Cardiac muscle cell (in vitro differentiated cells and primary cell): ENCODE measurements around the gene KRTAP10-5. TPM values are rescaled to one million over a fixed set of nuclear protein-coding genes. Genes with fewer than 3 reads are reported as not detected.
"Not testable (repeated sequence)": the region's sequence is repeated elsewhere in the genome, so short reads cannot be mapped to it uniquely, and the experiment has no call there.

Source experiments
- DNase-seq, 2 donors: peaks; one replicate each; pipeline versions ENCODE4 v3.0.0 to v3.0.0-alpha.2; 2010 to 2017; ENCODE audit warnings: low read depth in 1 of 2, low spot score in 1 of 2
- H3K27ac ChIP-seq: fragments of 200-600 bp; sonication (generic); 2 replicates; pipeline ENCODE4 v1.5.1; 2016
- H3K27me3 ChIP-seq: fragments of 200-600 bp; sonication (generic); 2 replicates; pipeline ENCODE4 v1.6.0; 2016; ENCODE audit warnings: control low read depth
- H3K36me3 ChIP-seq: fragments of 200-600 bp; sonication (generic); 2 replicates; pipeline ENCODE4 v1.5.1; 2016; ENCODE audit warnings: control low read depth
- H3K4me1 ChIP-seq: fragments of 200-600 bp; sonication (generic); 2 replicates; pipeline ENCODE4 v1.8.1; 2017; ENCODE audit warnings: low read depth, mild to moderate bottlenecking, mixed run types
- H3K4me3 ChIP-seq: fragments of 200-600 bp; sonication (generic); 2 replicates; pipeline ENCODE4 v1.5.1; 2016; ENCODE audit warnings: mild to moderate bottlenecking
- H3K9me3 ChIP-seq: fragments of 200-600 bp; sonication (generic); 2 replicates; pipeline ENCODE4 v1.5.1; 2017; ENCODE audit warnings: low read depth, mild to moderate bottlenecking, control low read depth
- polyA plus RNA-seq: library from polyadenylated mRNA; unstranded; fragments of >200 nt; fragmentation: Nextera tagmentation; extraction: Ambion mirVana; gene quantifications from 2 replicates; pipeline ENCODE4 v1.2.1, GENCODE V29; 2016
- total RNA-seq: library from RNA; depleted of rRNA; stranded (reverse); fragments of >200 nt; gene quantifications from 2 replicates; pipeline ENCODE4 v1.2.3, GENCODE V29; 2016
- TF ChIP-seq, protein P1 (sequence below): IDR thresholded peaks from 2 replicates; pipeline ENCODE4 v1.5.1; 2012; ENCODE audit warnings: low read depth, mild to moderate bottlenecking, low read length

KRTAP10-5 gene
- total and polyA plus RNA-seq, 2 experiments from 2014 or later, result not detected

DNA sequence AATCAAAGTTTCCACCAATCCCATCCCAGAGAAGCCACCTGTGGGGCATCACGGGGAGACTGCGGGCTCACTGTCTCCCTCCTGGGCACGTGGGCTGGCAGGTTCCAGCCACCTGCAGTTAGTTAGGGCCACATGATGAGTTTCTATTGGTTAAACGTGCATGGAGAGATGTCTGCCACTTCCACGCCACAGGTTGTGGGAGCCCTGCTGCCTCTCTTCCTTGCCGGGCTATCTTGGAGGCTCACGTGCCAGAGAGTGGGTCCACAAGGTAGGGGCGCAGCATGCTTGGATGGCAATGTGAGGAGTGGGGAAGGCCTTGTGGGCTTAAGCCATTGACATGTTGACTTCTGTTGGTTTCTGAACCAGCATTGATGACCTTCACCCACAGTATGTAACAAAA, 23.5 kb upstream of the KRTAP10-5 start:
- no peaks in the 10 kb centered on the region for H3K4me1 ChIP-seq
- DNase-seq, result no peak
- TF ChIP-seq, protein P1, sequence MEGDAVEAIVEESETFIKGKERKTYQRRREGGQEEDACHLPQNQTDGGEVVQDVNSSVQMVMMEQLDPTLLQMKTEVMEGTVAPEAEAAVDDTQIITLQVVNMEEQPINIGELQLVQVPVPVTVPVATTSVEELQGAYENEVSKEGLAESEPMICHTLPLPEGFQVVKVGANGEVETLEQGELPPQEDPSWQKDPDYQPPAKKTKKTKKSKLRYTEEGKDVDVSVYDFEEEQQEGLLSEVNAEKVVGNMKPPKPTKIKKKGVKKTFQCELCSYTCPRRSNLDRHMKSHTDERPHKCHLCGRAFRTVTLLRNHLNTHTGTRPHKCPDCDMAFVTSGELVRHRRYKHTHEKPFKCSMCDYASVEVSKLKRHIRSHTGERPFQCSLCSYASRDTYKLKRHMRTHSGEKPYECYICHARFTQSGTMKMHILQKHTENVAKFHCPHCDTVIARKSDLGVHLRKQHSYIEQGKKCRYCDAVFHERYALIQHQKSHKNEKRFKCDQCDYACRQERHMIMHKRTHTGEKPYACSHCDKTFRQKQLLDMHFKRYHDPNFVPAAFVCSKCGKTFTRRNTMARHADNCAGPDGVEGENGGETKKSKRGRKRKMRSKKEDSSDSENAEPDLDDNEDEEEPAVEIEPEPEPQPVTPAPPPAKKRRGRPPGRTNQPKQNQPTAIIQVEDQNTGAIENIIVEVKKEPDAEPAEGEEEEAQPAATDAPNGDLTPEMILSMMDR, result no peak

DNA sequence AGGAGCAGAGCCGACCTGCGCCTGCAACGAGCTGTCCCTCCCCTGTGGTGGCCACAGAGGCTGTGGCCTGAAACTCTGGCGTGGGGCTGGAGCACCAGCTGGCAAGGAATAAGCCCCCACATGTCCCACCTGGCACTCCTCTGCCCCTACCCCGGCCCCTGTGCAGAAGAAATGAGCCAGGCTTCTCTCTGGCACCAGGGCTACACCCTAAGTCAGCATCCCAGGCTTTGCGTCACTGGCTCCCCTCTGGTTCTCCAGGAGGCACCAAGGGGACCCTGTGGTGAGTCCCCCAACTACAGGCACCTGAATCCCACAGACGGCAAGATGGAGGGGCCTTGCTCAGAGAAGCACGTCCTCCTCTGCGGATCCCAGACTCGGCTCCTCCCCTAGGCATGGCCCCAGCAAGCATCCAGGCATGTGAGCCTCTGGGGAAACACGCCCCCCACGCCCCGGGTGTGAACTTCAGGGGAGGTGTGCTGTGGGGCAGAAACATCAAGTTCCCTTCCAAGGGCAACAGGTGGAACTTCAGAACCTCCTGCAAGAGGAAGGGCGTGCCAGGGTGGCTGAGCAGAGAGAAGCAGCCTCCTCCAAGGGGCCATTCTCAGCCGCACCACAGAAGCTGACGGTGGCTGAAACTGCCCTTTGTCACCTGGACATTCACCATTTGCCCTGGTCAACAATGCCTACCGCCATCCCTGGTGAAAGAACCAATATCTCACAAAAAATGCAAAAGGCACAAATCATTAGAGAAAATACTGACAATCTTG, 22.9 kb upstream of the KRTAP10-5 start:
- no peaks in the 10 kb centered on the region for H3K27me3 ChIP-seq
- no peak overlapping the region for H3K27ac ChIP-seq
- TF ChIP-seq, protein P1, result no peak
- H3K4me3 ChIP-seq, result no peak overlapping the region
- no peaks in the 10 kb centered on the region for H3K36me3 ChIP-seq
- DNase-seq, result no peak
- H3K9me3 ChIP-seq, result no peaks in the 10 kb centered on the region
- no peaks in the 10 kb centered on the region for H3K4me1 ChIP-seq

More for the DNA sequence above, 23.5 kb upstream of the KRTAP10-5 start:
- H3K36me3 ChIP-seq, result no peaks in the 10 kb centered on the region
- no peaks in the 10 kb centered on the region for H3K9me3 ChIP-seq
- no peak overlapping the region for H3K27ac ChIP-seq
- no peak overlapping the region for H3K4me3 ChIP-seq
- H3K27me3 ChIP-seq, result no peaks in the 10 kb centered on the region

DNA sequence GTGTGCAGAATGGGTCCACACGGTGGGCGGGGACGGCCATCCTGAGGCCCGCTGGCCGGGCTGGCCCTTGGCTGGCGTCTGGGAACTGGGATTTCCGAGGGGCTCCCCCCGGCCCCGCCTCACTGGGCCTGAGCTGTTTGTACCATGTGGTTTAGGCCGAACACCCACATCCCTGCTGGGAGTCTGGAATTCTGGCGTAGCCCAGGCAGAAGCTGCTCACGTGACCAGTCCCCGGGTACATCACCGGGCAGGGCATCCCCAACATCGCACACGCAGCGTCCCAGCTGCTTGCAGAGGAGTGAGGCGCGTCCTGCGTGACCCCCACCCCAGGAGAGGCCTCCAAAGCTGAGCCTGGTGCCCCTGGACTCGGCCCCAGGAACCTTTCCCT, 22.1 kb upstream of the KRTAP10-5 start:
- Histone ChIP-seq H3K4me1 (no peaks in the 10 kb centered on the region), H3K9me3 (no peaks in the 10 kb centered on the region), H3K36me3 (no peaks in the 10 kb centered on the region), H3K4me3 (no peak overlapping the region), H3K27me3 (no peaks in the 10 kb centered on the region), H3K27ac (no peak overlapping the region)
- no peak for DNase-seq
- TF ChIP-seq, protein P1, result no peak

DNA sequence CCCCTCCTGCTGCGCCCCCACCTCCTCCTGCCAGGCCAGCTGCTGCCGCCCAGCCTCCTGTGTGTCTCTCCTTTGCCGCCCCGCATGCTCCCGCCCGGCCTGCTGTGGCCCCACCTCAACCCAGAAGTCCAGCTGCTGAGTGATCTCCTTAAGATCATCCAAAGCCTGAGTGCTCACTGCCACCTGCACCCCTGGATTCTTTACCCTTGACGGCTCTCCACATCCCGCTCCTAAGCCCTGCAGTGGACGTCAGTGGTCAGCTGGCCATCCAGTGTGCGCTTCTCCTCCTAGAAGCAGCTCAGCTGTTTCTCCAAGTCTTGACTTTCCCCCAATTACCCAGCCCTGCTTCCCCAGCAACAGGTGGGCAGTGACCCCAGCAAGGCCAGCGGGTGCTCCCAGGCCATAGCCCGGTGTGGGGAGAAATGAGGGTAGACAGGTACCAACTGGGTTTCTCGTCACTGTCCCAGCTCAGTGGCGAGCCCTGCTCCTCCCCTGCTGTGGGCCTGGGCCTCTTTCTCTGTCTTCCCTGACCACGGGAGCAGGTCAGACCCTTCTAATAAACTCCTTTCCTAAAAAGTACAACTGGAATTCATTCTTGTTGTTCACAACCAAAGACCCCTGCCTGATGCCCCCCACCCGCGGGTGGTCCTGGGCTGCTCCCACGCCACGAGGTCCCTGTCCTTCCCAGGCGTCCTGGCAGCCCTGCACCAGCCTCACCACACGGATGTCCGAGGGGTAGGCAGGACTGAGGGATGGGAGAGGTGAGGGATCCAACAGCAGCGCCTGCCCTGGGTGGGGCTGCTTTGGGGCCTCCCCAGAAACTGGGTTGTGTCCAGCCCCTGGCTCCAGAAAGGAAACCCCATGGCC, 21.4 kb upstream of the KRTAP10-5 start:
- H3K4me1 ChIP-seq, result no peaks in the 10 kb centered on the region
- no peaks in the 10 kb centered on the region for H3K9me3 ChIP-seq
- no peaks in the 10 kb centered on the region for H3K27me3 ChIP-seq
- TF ChIP-seq, protein P1, result no peak
- H3K36me3 ChIP-seq, result no peaks in the 10 kb centered on the region
- DNase-seq, result no peak
- no peak overlapping the region for H3K27ac ChIP-seq
- H3K4me3 ChIP-seq, result no peak overlapping the region

DNA sequence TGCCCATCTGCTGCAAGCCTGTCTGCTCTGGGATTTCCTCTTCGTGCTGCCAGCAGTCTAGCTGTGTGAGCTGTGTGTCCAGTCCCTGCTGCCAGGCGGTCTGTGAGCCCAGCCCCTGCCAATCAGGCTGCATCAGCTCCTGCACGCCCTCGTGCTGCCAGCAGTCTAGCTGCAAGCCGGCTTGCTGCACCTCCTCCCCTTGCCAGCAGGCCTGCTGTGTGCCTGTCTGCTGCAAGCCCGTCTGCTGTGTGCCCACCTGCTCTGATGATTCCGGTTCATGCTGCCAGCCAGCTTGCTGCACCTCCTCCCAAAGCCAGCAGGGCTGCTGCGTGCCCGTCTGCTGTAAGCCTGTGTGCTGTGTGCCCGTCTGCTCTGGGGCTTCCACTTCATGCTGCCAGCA, 20.7 kb upstream of the KRTAP10-5 start:
- not testable (repeated sequence) for H3K4me3 ChIP-seq, DNase-seq, H3K4me1 ChIP-seq, H3K27ac ChIP-seq, H3K36me3 ChIP-seq, H3K27me3 ChIP-seq, H3K9me3 ChIP-seq

DNA sequence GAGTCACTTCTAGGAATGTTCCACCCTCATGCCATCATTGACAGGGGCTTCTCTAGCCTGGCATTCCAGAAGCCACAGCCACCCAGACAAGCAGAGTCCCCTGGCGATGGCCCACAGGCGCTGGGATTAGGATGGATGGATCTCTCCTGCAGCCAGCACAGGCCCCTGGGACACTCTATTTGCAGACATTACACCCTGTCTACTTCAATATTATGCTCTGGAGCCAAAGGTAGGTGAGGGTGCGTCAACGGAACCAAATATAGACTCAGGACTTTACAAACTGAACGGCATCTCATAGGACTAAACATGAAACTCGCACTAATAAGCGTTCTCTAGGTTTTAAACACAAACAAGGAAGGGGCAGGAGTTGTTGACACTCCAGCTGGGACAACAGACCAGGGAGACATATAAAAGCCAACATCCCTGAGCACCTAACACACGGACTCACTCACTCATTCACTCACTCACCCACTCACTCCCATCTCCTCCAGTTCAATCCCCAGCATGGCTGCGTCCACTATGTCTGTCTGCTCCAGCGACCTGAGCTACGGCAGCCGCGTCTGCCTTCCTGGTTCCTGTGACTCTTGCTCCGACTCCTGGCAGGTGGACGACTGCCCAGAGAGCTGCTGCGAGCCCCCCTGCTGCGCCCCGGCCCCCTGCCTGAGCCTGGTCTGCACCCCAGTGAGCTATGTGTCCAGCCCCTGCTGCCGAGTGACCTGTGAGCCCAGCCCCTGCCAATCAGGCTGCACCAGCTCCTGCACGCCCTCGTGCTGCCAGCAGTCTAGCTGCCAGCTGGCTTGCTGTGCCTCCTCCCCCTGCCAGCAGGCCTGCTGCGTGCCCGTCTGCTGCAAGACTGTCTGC, 19.9 kb upstream of the KRTAP10-5 start, which contains the start of gene KRTAP10-7:
Gene KRTAP10-7, plus strand, starts transcription at position 480 of the 861 bp plus-strand sequence. Its CDS starts 25 bp downstream, at position 505.
- DNase-seq, H3K4me3 ChIP-seq: not testable (repeated sequence)

More for the DNA sequence above, 19.9 kb upstream of the KRTAP10-5 start, which contains the start of gene KRTAP10-7:
- H3K36me3 ChIP-seq, H3K27me3 ChIP-seq, H3K27ac ChIP-seq, H3K4me1 ChIP-seq, H3K9me3 ChIP-seq: not testable (repeated sequence)
